Stimulated activated CD4-positive, alpha-beta T cell treated with anti-CD3 and anti-CD28 coated beads, Interleukin-1b, Interleukin-23, amount 100 ng/mL, for 48 hours (primary cell): ENCODE data around the gene ZNF226.
A peak's percentile ranks its signal among the peaks of the same experiment; 100 is the strongest.
"Not testable (repeated sequence)": the region's sequence is repeated elsewhere in the genome, so short reads cannot be mapped to it uniquely, and the experiment has no call there.

ENCODE experiments used
- DNase-seq: peaks from one replicate; pipeline ENCODE4 v3.0.0-alpha.2; 2020

The ZNF226 gene

DNA sequence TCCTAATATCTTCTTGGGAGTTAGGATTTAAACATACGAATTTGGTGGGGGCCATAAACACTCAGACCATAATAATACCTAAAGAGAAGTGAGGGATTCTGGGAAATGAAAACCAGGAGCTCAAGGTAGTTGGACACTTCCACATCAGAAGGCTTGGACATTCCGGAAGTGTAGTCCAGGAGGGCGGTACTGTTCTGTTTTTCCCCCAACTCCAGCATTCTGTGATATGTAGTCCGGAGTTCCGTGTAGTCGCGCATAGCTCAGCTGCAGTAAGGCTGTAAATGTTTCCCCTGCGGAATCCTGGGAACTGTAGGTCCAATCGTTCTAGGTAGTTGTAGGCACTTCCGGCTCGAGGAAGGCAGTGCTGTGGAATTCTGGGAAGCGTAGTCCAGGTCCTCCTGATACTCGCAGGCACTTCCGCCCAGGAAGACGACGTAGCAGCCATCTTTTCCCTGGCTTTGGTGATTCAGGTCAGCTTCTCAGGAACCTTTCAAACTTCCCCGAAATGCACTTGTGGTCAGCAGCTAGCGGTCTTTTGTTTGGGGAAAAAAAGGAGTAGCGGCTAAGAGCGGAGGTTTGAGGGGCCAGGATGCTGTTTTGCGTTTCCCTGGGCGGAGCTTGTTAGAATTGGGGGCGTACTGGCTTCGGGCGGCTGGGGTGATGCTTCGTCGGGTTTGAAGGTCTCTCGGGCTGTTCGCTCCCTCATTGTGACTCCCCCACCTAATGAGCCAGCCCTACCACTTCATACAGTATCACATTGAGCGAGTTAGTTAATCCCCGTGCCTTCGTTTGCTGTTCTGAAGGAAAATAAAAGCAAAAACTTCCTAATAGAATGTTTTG is at the start of gene ZNF226:
Gene ZNF226, plus strand, starts transcription at position 428 of the 840 bp plus-strand sequence. CDS start 4,981 bp downstream, outside the sequence.
- DNase-seq, result peak; percentile 87

DNA sequence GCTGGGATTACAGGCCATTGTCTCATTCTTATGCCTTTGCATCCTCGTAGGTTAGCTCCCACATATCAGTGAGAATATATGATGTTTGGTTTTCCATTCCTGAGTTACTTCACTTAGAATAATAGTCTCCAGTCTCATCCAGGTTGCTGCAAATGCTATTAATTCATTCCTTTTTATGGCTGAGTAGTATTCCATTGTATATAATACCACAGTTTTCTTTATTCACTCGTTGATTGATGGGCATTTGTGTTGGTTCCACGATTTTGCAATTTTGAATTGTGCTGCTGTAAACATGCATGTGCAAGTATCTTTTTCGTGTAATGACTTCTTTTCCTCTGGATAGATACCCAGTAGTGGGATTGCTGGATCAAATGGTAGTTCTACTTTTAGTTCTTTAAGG is 43.7 kb upstream of the ZNF226 start:
- DNase-seq, result not testable (repeated sequence)

DNA sequence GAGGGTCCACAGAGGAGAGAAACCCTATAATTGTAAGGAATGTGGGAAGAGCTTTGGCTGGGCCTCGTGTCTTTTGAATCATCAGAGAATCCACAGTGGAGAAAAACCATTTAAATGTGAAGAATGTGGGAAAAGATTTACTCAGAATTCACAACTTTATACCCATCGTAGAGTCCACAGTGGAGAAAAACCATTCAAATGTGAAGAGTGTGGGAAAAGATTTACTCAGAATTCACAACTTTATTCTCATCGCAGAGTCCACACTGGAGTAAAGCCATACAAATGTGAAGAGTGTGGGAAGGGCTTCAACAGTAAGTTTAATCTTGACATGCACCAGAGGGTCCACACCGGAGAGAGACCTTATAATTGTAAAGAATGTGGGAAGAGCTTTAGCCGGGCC is 32.9 kb upstream of the ZNF226 start:
- DNase-seq, result no peak

DNA sequence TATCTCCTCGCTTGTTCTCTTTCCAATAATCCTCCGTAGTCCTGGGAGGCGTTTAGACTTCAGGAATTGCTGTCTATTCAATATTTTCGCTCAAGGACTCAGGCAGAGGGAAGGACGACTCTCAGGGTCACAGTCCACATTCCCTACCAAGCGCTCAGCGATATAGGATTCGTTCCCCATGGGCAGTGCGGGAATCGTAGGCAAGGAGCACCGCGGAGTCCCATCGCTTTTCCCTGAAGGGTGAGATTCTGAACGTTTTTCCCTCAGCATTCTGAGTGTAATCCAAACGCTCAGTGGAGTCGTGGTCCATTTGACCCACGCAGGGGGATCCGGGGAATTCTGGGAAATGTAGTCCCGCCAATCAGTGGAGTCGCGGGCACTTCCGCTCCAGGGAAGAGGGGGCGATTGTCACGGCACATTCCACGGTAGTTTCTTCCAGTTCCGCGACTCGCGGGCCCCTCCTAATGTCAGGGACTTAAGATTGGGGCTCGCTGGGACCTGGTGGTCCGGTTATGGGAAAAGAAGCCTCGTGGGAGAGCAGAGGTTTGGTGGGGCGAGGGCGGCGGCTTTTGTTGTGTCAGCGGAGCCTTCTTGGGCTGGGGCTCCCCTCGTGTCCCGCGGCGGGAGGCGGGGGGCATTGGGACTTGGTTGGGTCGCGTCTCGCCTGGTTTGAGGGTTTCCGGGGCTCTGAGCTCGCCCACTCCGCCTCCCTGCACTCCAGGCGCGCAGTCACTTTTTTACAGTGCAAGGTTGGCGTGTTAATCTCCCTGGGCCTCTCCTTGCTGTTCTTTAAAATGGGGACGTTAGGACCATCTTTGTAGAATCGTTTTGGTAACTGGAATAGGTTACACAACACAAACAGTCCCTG is 23.5 kb upstream of the ZNF226 start, which contains the start of gene ZNF234:
Gene ZNF234, plus strand, starts transcription at position 364 of the 868 bp plus-strand sequence. CDS start 3,079 bp downstream, outside the sequence.
- peak; percentile 64 for DNase-seq

DNA sequence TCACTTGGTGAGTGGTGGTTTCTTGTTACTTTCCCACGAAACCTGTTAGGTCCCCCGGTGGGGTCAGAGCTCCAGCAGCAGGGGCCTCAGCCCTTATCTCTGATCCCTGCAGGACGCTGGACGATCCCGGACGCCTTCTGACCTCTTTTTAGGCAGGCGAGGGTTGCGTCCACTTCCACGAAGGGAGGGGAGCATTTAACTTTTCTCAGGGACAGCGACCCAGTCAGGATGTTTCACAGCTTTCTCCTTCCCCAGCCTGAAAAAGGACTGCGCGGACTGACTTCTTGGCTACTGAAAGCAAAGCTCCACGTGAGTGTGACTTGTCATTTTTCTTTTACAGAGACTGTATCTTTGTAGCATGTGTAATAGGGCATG is 22.9 kb upstream of the ZNF226 start:
- DNase-seq, result no peak

DNA sequence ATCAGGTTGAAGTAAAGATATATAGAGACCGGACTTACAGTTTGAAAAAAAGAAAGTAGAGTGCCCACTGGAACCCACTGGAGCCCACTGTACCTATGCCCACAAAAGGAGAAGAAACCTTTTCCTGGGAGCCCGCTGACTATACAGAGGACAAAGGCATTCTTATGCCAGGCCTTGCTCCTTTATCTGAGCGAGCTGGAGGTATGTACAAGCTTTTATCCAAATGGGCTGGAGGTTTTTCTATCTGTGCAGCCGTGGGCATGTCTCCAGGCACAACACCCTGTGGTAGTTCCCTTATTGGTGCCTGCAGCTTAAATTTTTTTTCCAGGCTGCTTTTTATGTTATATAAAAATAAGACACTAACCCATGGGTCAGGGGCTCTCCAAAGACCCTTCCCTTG is 15.1 kb upstream of the ZNF226 start:
- DNase-seq, result no peak

DNA sequence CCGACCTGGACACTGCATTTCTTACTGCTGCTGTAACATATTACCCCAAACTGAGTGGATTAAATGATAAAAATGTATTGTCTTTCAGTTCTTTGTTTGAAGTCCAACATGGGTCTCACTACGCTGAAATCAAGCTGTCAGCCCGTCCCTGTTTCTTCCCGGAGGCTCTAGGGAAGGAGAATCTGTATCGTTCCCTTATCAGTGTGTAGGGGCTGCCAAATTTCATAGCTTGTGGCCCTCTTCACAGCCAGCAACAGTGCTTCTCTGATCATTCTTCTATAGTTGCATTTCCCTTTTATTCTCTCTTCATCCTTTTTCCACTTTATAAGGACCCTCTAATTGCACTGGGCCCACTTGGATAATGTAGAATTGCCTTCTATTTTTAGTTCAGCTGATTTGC is 13.4 kb upstream of the ZNF226 start:
- DNase-seq, result no peak

DNA sequence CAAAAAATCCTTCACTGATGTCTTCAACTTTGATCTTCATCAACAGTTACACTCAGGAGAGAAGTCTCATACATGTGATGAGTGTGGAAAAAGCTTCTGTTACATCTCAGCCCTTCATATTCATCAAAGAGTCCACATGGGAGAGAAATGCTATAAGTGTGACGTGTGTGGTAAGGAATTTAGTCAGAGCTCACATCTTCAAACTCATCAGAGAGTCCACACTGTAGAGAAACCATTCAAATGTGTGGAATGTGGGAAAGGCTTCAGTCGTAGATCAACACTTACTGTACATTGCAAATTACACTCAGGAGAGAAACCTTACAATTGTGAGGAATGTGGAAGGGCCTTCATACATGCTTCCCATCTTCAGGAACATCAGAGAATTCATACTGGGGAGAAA is 8.4 kb upstream of the ZNF226 start:
- no peak for DNase-seq

DNA sequence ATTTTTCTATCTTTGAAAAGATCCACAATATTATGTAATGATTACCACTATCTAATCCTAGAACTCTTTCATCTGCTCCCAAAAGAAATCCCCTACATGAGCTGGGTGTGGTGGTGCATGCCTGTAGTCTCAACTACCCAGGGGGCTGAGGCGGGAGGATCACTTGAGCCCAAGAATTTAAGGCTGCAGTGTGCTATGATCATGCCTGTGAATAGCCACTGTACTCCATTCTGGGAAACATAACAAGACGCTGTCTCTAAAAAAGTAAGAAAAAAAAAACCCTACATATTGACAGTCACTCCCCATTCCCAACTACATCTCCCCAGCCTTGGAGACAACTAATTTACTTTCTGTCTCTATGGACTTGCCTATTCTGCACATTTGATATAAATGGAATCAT is 1.1 kb upstream of the ZNF226 start:
- no peak for DNase-seq

DNA sequence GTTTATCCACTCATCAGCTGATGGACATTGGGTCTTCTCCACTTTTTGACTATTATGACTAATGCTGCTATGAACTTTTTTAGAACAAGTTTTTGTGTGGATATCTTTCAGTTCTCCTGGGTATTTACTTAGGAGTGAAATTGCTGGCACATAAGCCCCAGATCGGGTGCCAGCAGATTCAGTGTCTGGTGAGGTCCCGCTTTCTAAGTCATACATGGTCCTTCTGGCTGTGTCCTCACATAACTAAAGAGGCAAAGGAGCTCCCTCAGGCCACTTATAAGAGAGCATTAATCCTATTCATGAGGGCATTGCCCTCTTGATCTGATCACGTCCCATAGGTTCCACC is 600 bp upstream of the ZNF226 start:
- no peak for DNase-seq

DNA sequence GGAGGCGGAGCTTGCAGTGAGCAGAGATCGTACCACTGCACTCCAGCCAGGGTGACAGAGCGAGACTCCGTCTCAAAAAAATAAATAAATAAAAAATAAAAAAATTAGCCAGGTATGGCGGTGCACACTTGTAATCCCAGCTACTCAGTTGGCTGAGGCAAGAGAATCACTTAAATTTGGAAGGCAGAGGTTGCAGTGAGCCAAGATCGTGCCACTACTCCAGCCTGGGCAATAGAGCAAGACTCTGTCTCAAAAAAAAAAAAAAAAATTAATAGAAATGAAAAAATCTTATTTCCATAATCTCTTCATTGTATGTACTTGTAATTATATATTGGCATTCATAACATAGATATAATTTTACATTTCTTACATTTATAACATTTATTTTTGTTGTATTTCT is 5.8 kb downstream of the ZNF226 start:
- DNase-seq, result not testable (repeated sequence)

DNA sequence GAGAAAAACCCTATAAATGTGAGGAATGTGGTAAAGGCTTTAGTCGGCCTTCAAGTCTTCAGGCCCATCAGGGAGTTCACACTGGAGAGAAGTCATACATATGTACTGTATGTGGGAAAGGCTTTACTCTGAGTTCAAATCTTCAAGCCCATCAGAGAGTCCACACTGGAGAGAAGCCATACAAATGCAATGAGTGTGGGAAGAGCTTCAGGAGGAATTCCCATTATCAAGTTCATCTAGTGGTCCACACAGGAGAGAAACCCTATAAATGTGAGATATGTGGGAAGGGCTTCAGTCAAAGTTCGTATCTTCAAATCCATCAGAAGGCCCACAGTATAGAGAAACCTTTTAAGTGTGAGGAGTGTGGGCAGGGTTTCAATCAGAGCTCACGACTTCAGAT is 11.7 kb downstream of the ZNF226 start:
- no peak for DNase-seq

DNA sequence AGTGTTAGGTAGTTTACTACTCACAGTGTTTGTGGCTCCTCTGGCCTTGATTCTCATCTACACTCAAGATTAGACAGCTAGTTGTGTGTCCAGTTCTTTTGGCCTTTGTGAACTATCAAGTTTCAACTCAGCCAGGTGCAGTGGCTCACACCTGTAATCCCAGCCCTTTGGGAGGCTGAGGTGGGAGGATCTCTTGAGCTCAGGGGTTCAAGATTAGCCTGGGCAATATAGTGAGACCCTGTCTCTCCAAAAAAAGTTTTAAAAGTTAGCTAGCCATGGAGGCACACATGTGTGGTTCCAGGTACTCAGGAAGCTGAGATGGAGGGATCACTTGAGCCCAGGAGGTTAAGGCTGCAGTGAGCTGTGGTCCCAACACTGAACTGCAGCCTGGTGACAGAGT is 16.1 kb downstream of the ZNF226 start:
- DNase-seq, result no peak

DNA sequence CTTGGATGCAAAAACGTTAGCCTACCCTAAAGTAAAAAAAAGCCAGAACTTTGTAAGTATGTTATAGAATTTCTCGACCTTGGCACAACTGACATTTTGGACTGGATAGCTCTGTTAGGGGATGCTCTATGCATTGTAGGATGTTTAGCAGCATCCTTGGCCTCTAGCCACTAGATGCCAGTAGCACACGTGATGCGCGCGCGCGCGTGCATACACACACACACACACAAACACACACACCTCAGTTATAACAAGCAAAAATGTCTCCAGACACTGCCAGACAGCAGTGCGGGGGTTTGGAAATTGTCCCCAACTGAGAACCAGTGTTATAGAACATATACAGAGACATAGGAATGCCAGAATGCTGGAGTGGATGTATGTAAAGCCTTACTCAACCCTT is 17.2 kb downstream of the ZNF226 start:
- DNase-seq, result no peak

DNA sequence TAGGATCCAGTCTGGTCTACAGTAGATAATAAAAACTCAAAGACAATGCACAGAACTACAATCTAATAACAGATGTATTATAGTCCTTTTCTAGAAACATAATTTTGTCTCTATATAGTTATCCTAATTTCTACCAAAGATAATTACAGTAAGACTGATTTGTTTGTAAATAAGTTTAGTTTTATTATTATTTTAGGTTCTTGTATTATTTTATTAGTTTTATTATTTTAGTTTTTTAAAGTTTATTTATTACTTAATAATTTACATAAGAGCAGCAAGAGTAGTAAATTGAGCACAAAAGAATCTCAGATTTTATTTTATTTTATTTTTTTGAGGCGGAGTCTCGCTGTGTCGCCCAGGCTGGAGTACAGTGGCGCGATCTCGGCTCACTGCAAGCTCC is 25.1 kb downstream of the ZNF226 start:
- DNase-seq, result no peak

DNA sequence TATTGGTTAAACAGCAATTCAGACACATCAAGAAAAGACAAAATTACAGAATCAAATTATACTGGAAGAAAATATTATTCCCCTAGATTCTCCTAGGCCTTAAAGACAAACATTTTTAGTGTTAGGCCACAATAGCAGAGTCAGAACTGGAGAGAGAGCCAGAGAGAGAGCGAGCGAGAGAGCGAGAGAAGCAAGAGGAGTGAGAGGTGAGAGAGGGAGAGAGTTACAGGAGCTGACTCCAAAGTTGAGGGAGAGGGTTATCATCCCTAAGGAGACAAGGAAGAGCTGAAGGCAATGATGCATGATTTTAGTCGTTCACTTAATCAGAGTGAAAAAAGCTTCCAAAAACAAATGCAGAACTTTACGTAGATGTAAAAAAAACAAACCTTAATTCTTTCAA is 27.2 kb downstream of the ZNF226 start:
- no peak for DNase-seq

DNA sequence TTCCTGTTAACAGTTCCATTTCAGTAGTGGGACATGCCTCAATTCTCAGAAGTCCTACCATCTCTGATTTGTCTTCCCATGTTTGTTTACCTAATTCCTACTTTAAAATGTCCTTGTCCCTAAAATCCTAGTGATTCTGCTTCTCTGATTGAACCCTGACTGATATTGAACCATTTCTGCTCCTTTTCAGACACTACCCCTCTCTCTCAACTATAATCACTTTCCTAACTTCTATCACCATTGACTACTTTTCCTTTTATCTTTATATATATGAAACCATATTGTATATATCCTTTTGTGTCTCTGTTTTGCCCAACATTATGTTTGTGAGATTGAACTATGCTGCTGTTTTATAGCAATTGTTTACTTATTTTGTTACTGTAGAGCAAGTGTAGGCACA is 31.9 kb downstream of the ZNF226 start:
- no peak for DNase-seq

DNA sequence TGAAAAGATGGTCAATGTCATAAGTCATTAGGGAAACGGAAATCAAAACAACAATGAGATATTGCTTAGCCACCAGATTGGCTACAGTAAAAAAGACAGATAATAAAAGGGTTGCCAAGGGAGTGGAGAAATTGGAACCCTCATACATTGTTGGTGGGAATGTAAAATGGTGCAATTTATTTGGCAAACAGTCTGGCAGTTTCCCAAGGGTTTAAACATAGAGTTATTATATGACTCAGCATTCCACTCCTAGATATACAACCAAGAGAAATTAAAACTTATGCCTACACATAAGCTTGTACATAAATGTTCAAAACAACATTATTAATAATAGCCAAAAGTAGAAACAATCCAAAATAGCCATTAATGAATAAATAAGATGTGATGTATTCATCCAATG is 37.6 kb downstream of the ZNF226 start:
- DNase-seq, result no peak

DNA sequence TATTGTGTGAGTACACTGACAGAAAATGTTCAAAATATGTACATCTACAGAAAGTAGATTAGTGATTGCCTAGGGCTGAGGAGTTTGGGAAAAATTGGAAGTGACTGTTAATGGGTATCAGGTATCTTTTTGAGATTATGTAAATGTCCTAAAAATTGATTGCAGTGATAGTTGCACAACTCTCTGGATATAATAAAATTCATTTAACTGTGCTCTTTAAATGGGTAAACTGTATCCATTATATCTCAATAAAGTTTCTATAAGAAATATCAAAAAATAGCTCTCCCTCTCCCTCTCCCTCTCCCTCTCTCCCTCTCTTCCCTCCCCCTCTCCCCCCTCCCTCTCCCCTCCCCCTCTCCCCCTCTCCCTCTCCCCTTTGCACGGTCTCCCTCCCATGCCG is 38.1 kb downstream of the ZNF226 start:
- DNase-seq, result no peak

DNA sequence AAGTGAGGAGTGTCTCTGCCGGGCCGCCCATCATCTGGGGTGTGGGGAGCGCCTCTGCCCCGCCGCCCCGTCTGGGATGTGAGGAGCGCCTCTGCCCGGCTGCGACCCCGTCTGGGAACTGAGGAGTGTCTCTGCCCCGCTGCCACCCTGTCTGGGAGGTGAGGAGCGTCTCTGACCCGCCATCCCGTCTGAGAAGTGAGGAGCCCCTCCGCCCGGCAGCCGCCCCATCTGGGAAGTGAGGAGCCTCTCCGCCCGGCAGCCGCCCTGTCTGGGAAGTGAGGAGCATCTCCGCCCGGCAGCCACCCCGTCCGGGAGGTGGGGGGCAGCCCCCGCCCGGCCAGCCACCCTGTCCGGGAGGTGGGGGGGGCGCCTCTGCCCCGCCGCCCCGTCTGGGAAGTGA is 39.0 kb downstream of the ZNF226 start:
- not testable (repeated sequence) for DNase-seq

DNA sequence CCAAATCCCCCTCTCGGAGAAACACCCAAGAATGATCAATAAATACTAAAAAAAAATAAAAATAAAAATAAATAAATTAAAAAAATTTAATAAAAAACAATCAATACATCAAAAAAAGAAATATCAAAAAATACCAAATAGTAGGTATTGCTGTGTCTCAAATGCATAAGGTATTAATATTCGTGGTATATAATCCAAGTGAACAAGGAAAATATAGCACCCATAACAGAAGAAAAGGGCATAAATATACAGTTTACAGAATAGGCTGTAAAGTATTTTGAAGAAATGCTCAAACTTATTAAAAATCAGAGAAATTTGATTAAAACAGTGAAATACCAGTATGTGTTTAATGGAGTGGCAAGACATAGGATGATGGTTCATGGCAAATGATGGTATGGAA is 39.9 kb downstream of the ZNF226 start:
- no peak for DNase-seq

DNA sequence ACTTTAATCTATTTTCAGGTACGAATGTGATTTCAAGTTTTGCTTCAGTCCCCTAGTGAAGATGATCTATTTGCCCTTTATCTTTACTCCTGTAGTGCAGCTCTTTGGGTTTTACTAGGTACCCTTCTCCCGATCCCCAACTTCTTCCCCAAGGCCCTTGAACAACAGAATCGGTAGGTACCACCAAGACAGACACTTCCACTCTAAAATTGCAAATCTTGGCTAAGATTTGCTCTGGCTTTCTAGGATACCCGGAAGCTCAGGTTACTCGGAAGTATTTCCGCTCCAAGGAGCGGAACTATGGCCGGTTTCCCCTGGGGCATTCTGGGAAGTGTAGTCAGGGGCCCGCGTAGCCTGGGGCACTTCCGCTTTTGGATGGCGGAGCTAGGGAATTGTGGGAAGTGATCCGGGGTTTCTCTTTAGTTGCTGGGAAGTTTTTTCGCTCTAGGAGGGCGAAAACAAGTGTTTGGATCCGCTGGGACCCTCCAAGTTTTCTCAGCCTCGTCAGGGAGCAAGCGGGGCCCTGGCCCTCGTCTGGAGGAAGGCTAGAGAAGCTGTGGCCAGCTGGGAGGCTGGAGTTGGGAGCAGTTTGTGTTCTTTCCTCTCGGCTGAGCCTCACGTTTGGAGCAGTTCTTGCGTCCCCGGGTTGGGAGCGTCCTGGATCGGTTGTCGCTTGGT is 42.4 kb downstream of the ZNF226 start:
- peak; percentile 81 for DNase-seq

DNA sequence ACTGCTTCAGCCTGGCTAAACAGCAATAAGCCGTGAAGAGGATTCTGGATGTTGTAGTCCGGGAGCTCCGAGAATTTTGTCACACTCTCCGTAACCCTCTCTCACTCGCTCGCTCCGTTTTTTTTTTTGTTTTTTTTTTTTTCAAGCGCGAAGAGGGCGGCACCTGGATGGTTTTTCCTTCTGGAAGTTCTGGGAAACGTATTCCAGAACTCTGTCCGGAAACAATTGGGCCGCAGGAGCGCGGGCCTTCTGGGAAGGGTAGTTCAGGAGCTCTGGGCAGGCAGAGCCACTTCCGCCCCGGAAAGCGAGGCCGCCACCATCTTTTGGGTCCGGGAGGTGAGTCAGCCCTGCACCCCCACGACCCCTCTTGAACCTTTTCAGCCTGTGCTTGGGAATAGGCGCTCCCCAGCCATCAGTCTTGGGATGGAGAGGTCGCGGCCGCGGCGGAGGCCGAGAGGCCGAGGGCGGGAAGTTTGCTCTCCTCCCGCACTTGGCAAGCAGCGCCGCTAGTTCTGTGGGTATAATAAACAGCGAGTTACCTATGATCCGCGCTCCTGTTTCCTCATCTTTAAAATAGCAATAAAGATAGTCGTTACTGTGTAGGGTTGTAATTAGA is 47.5 kb downstream of the ZNF226 start, which contains the start of gene ZNF227:
Gene ZNF227, plus strand, starts transcription at position 283 of the 616 bp plus-strand sequence. CDS start 5,261 bp downstream, outside the sequence.
- peak; percentile 82 for DNase-seq
